Nephron (organoid): ENCODE data around the gene TAS2R60.

Source experiments
- H3K27ac Mint-ChIP-seq, 3 experiments: 2 replicates each; pipeline ENCODE4 v1.8.0; 2020; ENCODE audit warnings: mixed read lengths in 3 of 3, mild to moderate bottlenecking in 2 of 3, moderate library complexity in 1 of 3
- H3K27me3 Mint-ChIP-seq: 2 replicates; pipeline ENCODE4 v1.8.0; 2021; ENCODE audit warnings: low read depth, mild to moderate bottlenecking, moderate library complexity, mixed read lengths
- H3K36me3 Mint-ChIP-seq: 2 replicates; pipeline ENCODE4 v1.8.0; 2020; ENCODE audit warnings: low read depth, mixed read lengths
- H3K4me1 Mint-ChIP-seq: 2 replicates; pipeline ENCODE4 v1.8.0; 2020; ENCODE audit warnings: mixed read lengths
- H3K4me3 Mint-ChIP-seq, 3 experiments: 2 replicates each; pipeline ENCODE4 v1.8.0; 2020; ENCODE audit warnings: mild to moderate bottlenecking in 3 of 3, mixed read lengths in 3 of 3, moderate library complexity in 2 of 3
- H3K9me3 Mint-ChIP-seq: 2 replicates; pipeline ENCODE4 v1.8.0; 2020; ENCODE audit warnings: mixed read lengths
- TF ChIP-seq, protein P1 (sequence below), 3 experiments: fragments of 200-600 bp; sonication (generic); IDR thresholded peaks; one replicate each; pipeline ENCODE4 v1.5.0; 2021; ENCODE audit warnings: antibody characterized with exemption in 3 of 3; ENCODE audit not compliant: unreplicated experiment in 3 of 3

The TAS2R60 gene

GRCh38 chr7:143434660-143435059 lies 8.6 kb upstream of the TAS2R60 start:
- H3K36me3 Mint-ChIP-seq: no peaks in the 10 kb centered on the region
- TF ChIP-seq, protein P1, sequence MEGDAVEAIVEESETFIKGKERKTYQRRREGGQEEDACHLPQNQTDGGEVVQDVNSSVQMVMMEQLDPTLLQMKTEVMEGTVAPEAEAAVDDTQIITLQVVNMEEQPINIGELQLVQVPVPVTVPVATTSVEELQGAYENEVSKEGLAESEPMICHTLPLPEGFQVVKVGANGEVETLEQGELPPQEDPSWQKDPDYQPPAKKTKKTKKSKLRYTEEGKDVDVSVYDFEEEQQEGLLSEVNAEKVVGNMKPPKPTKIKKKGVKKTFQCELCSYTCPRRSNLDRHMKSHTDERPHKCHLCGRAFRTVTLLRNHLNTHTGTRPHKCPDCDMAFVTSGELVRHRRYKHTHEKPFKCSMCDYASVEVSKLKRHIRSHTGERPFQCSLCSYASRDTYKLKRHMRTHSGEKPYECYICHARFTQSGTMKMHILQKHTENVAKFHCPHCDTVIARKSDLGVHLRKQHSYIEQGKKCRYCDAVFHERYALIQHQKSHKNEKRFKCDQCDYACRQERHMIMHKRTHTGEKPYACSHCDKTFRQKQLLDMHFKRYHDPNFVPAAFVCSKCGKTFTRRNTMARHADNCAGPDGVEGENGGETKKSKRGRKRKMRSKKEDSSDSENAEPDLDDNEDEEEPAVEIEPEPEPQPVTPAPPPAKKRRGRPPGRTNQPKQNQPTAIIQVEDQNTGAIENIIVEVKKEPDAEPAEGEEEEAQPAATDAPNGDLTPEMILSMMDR (IDR thresholded peaks at IDR 0.05; ENCODE audit: unreplicated experiment in 3 of 3): no peak
- H3K9me3 Mint-ChIP-seq: no peaks in the 10 kb centered on the region
- H3K27ac Mint-ChIP-seq: no peak overlapping the region
- no peaks in the 10 kb centered on the region for H3K27me3 Mint-ChIP-seq
- H3K4me1 Mint-ChIP-seq: no peaks in the 10 kb centered on the region
- no peak overlapping the region for H3K4me3 Mint-ChIP-seq

DNA sequence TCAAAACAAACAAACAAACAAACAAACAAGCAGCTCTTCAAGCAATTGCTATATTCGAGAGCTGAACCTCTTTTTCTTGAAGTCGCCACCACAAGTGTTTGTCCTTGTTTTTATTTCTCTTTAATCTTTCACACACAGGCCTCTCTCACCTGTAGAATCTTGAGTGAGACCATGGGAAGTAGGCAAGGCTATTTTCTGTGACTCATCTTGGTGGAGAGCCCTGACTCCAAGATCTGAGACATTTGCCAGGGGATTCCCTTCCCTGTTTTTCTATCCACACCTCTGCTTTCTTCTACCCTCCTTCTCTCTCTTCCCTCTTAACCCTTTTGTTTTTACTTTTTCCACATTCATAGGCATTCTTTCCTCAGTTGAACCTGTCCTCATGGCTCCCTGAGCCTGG lies 8.0 kb upstream of the TAS2R60 start:
- TF ChIP-seq, protein P1 (IDR thresholded peaks at IDR 0.05; ENCODE audit: unreplicated experiment in 3 of 3): no peak
- no peak overlapping the region for H3K4me3 Mint-ChIP-seq
- no peak overlapping the region for H3K27ac Mint-ChIP-seq
- no peaks in the 10 kb centered on the region for H3K36me3 Mint-ChIP-seq
- H3K27me3 Mint-ChIP-seq: no peaks in the 10 kb centered on the region
- no peaks in the 10 kb centered on the region for H3K4me1 Mint-ChIP-seq
- no peaks in the 10 kb centered on the region for H3K9me3 Mint-ChIP-seq

DNA sequence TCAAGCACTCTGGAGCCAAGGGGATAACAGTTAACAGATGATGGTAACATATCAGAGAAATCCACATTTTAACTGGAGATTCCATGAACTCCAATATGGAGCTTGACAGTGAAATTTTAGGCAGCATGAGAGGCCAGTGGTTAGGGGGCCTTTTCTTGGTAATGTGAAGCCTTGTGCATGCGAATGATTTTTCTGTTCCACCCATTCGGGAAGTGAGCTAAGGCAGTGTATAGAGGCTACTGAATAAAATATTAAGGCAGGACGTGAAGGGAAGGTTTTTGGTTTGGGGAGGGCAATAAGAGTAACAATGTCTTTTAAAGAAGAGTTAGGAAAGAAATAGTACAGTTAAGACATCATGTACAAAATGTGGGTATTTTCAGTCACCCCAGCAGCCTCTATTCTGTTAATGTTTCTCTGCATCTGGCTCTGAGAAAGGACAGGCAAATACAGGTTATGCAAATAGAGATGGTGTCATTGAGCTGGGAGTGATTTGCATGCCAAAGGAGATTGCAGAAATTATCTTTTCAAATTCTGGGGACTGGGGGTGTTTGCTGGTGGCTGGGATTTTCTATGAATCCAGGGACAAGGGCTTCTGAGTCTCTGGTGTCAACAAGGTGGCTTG lies 6.8 kb upstream of the TAS2R60 start:
- TF ChIP-seq, protein P1 (IDR thresholded peaks at IDR 0.05; ENCODE audit: unreplicated experiment in 3 of 3): no peak
- Mint-ChIP-seq H3K4me3 (no peak overlapping the region), H3K27me3 (no peaks in the 10 kb centered on the region), H3K36me3 (no peaks in the 10 kb centered on the region), H3K4me1 (no peaks in the 10 kb centered on the region), H3K9me3 (no peaks in the 10 kb centered on the region), H3K27ac (no peak overlapping the region)

- H3K4me3 Mint-ChIP-seq: no peak overlapping the region
- H3K36me3 Mint-ChIP-seq: no peaks in the 10 kb centered on the region
- H3K27ac Mint-ChIP-seq: no peak overlapping the region
- no peaks in the 10 kb centered on the region for H3K4me1 Mint-ChIP-seq
- no peaks in the 10 kb centered on the region for H3K9me3 Mint-ChIP-seq
- TF ChIP-seq, protein P1 (IDR thresholded peaks at IDR 0.05; ENCODE audit: unreplicated experiment in 3 of 3): no peak
- H3K27me3 Mint-ChIP-seq: no peaks in the 10 kb centered on the region
Measured at GRCh38 chr7:143437578-143437977, 5.7 kb upstream of the TAS2R60 start.

DNA sequence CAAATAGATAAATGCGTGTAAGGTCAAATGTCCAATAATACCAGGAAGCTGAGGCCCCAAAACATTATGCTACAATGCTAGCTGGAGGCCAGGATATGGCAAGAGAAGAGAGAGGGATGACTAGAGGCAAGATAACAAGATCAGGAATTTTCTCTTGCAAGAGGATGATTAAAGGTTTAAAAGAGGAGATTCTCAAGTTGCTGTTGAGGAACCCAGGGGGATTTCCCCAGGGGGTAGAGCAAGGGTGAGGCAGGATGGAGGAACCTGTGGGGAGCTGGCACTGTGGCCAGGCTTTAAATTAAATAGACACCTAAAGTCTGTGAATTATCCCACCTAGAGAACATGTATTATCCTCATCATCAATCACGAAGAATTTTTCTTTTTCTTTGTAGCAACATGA lies 3.4 kb upstream of the TAS2R60 start:
- H3K4me3 Mint-ChIP-seq: no peak overlapping the region
- H3K27ac Mint-ChIP-seq: no peak overlapping the region
- no peaks in the 10 kb centered on the region for H3K9me3 Mint-ChIP-seq
- no peaks in the 10 kb centered on the region for H3K4me1 Mint-ChIP-seq
- H3K36me3 Mint-ChIP-seq: no peaks in the 10 kb centered on the region
- TF ChIP-seq, protein P1 (IDR thresholded peaks at IDR 0.05; ENCODE audit: unreplicated experiment in 3 of 3): no peak
- no peaks in the 10 kb centered on the region for H3K27me3 Mint-ChIP-seq

GRCh38 chr7:143444063-143444782 lies 970 bp downstream of the TAS2R60 start:
- no peaks in the 10 kb centered on the region for H3K36me3 Mint-ChIP-seq
- TF ChIP-seq, protein P1 (IDR thresholded peaks at IDR 0.05; ENCODE audit: unreplicated experiment in 3 of 3): no peak
- no peak overlapping the region for H3K27ac Mint-ChIP-seq
- H3K4me3 Mint-ChIP-seq: no peak overlapping the region
- no peaks in the 10 kb centered on the region for H3K4me1 Mint-ChIP-seq
- H3K9me3 Mint-ChIP-seq: no peaks in the 10 kb centered on the region
- H3K27me3 Mint-ChIP-seq: no peaks in the 10 kb centered on the region
